Glutamatergic neuron (in vitro differentiated cells): Measurements from ENCODE around the gene DHRS13. TPM values are rescaled to one million over a fixed set of nuclear protein-coding genes. Genes with fewer than 3 reads are reported as not detected.
"Not testable (repeated sequence)": the region's sequence is repeated elsewhere in the genome, so short reads cannot be mapped to it uniquely, and the experiment has no call there.

ENCODE experiments used
- DNase-seq: peaks from one replicate; pipeline ENCODE4 v3.0.0; 2022
- H3K27ac Mint-ChIP-seq: one replicate; pipeline ENCODE4 v1.8.0; 2020; ENCODE audit warnings: mild to moderate bottlenecking, mixed read lengths, inconsistent platforms; ENCODE audit not compliant: unreplicated experiment
- H3K27me3 Mint-ChIP-seq: one replicate; pipeline ENCODE4 v1.8.0; 2020; ENCODE audit warnings: mild to moderate bottlenecking, moderate library complexity, mixed read lengths, inconsistent platforms; ENCODE audit not compliant: unreplicated experiment
- H3K36me3 Mint-ChIP-seq: one replicate; pipeline ENCODE4 v1.8.0; 2020; ENCODE audit warnings: mild to moderate bottlenecking, mixed read lengths, inconsistent platforms; ENCODE audit not compliant: unreplicated experiment
- H3K4me1 Mint-ChIP-seq: one replicate; pipeline ENCODE4 v1.8.0; 2020; ENCODE audit warnings: mild to moderate bottlenecking, low read depth, mixed read lengths, inconsistent platforms; ENCODE audit not compliant: unreplicated experiment
- H3K4me3 Mint-ChIP-seq: one replicate; pipeline ENCODE4 v1.8.0; 2020; ENCODE audit warnings: mild to moderate bottlenecking, mixed read lengths, inconsistent platforms; ENCODE audit not compliant: unreplicated experiment
- H3K9me3 Mint-ChIP-seq: one replicate; pipeline ENCODE4 v1.8.0; 2020; ENCODE audit warnings: mild to moderate bottlenecking, moderate library complexity, mixed read lengths, inconsistent platforms; ENCODE audit not compliant: unreplicated experiment
- CTCF ChIP-seq: fragments of 200-600 bp; sonication (generic); IDR thresholded peaks from one replicate; pipeline ENCODE4 v1.5.0; 2021; ENCODE audit not compliant: partially characterized antibody, unreplicated experiment
- microRNA-seq: library from miRNA; unstranded; fragments of <30 nt; microRNA quantifications from one replicate; pipeline ENCODE4, GENCODE V29; 2020; ENCODE audit not compliant: unreplicated experiment
- total RNA-seq: library from RNA; stranded (reverse); fragmentation: NEBNext Ultra II Directional; extraction: Animal tissue kit (Norgen Biotek cat#: 25700); gene quantifications from one replicate; pipeline ENCODE4 v1.2.1, GENCODE V29; 2021; ENCODE audit not compliant: unreplicated experiment

Gene DHRS13
- total RNA-seq, 1 donor from 2014 or later: 17.0 TPM

DNA sequence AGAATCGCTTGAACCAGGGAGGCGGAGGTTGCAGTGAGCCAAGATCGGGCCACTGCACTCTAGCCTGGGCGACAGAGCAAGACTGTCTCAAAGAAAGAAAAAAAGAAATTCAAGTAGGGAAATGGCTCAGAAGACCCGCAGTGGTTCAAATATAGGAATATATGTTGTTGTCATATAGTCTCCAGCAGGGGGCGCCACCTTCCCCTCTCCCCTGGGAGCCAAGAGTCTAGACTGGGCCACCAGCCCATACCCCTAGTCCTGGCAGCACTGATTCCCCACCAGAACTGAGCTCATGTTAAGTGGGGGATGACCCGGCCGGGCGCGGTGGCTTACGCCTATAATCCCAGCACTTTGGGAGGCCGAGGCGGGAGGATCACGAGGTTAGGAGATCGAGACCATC, 54.2 kb downstream of the DHRS13 start:
- H3K27me3 Mint-ChIP-seq, H3K27ac Mint-ChIP-seq, H3K36me3 Mint-ChIP-seq, H3K4me1 Mint-ChIP-seq, H3K4me3 Mint-ChIP-seq, H3K9me3 Mint-ChIP-seq: not testable (repeated sequence)
- peak; percentile 28 for DNase-seq
- TF ChIP-seq CTCF: peak; percentile 74

Small RNAs within 50 kb of the gene (microRNA-seq; reads per million reads assigned to microRNA genes)
- not detected for gene MIR451B

Other genes with a start within 250 kb of the DHRS13 start
- 54.3 TPM for gene SDF2, start 241.2 kb downstream of the DHRS13 start, total RNA-seq
- gene SUPT6H, start 240.9 kb downstream of the DHRS13 start, total RNA-seq: 108 TPM
- gene PROCA1, start 191.2 kb downstream of the DHRS13 start, total RNA-seq: 36.5 TPM
- 54.3 TPM for gene RAB34, start 185.2 kb downstream of the DHRS13 start, total RNA-seq
- 627 TPM for gene RPL23A, start 183.1 kb downstream of the DHRS13 start, total RNA-seq
- 8.2 TPM for gene TLCD1, start 176.8 kb downstream of the DHRS13 start, total RNA-seq
- 5.9 TPM for gene NEK8, start 174.3 kb downstream of the DHRS13 start, total RNA-seq
- gene TRAF4, start 159.1 kb downstream of the DHRS13 start, total RNA-seq: 373 TPM
- 44.0 TPM for gene FAM222B, start 60.3 kb downstream of the DHRS13 start, total RNA-seq
- gene ERAL1, start 48.1 kb downstream of the DHRS13 start, total RNA-seq: 53.3 TPM
- 143 TPM for gene FLOT2, start 5.3 kb downstream of the DHRS13 start, total RNA-seq
- gene PHF12, start 48.4 kb upstream of the DHRS13 start, total RNA-seq: 59.8 TPM
- 6.7 TPM for gene SEZ6, start 103.0 kb upstream of the DHRS13 start, total RNA-seq
- 1.4 TPM for gene PIPOX, start 140.1 kb upstream of the DHRS13 start, total RNA-seq